Thymus (tissue), 11 donors: ENCODE measurements around the gene COL6A3. TPM values are rescaled to one million over a fixed set of nuclear protein-coding genes. Genes with fewer than 3 reads are reported as not detected.

Experiments used
- DNase-seq, 9 donors: peaks; one replicate each; pipeline ENCODE4 v3.0.0-alpha.2; 2013; ENCODE audit warnings: low spot score in 9 of 9, low read depth in 6 of 9, missing footprints in 1 of 9
- H3K27ac ChIP-seq, 2 donors: one replicate each; pipeline ENCODE4 v1.5.1; 2013; ENCODE audit warnings: control low read depth in 1 of 2, low read depth in 1 of 2, low read length in 1 of 2, mild to moderate bottlenecking in 1 of 2, moderate library complexity in 1 of 2
- H3K27me3 ChIP-seq, 2 donors: one replicate each; pipeline ENCODE4 v1.5.1; 2013; ENCODE audit warnings: low read length in 1 of 2; ENCODE audit not compliant: control insufficient read depth in 2 of 2, insufficient read depth in 1 of 2
- H3K36me3 ChIP-seq, 2 donors: one replicate each; pipeline ENCODE4 v1.5.1; 2013; ENCODE audit warnings: low read length in 1 of 2, mild to moderate bottlenecking in 1 of 2, moderate library complexity in 1 of 2; ENCODE audit not compliant: control insufficient read depth in 2 of 2, insufficient read depth in 2 of 2
- H3K4me1 ChIP-seq, 2 donors: one replicate each; pipeline ENCODE4 v1.5.1; 2013; ENCODE audit warnings: low read length in 2 of 2; ENCODE audit not compliant: control insufficient read depth in 2 of 2, insufficient read depth in 2 of 2
- H3K4me3 ChIP-seq, 2 donors: one replicate each; pipeline ENCODE4 v1.5.1; 2013; ENCODE audit warnings: low read length in 2 of 2, control low read depth in 1 of 2, mild to moderate bottlenecking in 1 of 2
- H3K9me3 ChIP-seq, 2 donors: one replicate each; pipeline ENCODE4 v1.5.1; 2013; ENCODE audit warnings: low read length in 1 of 2, mild to moderate bottlenecking in 1 of 2; ENCODE audit not compliant: control insufficient read depth in 2 of 2, insufficient read depth in 1 of 2
- WGBS: extraction: QIAGEN DNeasy Blood & Tissue Kit; methylation state at CpG from one replicate; pipeline ENCODE4 v1.1.7; 2013; 5-methylcytosine and 5-hydroxymethylcytosine counted together
- polyA plus RNA-seq: library from polyadenylated mRNA; stranded (reverse); fragments of 200-250 nt; gene quantifications from one replicate; pipeline ENCODE4 v1.2.3, GENCODE V29; 2013
- total RNA-seq: library from RNA; stranded (reverse); fragments of 120-200 nt; gene quantifications from one replicate; pipeline ENCODE4 v1.2.4, GENCODE V29; 2013
- donor health status: healthy.

COL6A3 gene
- total and polyA plus RNA-seq, 2 donors: 28.8 to 36.2 TPM

GRCh38 chr2:237296756-237297155 is 117.2 kb downstream of the COL6A3 start:
- WGBS: 92% methylated on average over 2 of the region's 2 CpGs
- Histone ChIP-seq H3K9me3 (no peaks in the 10 kb centered on the region), H3K4me3 (no peak overlapping the region), H3K36me3 (no peaks in the 10 kb centered on the region), H3K4me1 (peaks cover 0 to 3% of the 10 kb centered on the region in 2 donors), H3K27ac (no peak overlapping the region), H3K27me3 (peaks cover 0 to 11% of the 10 kb centered on the region in 2 donors)
- no peak for DNase-seq

GRCh38 chr2:237295889-237296480 is 118.0 kb downstream of the COL6A3 start:
- H3K4me1 ChIP-seq: peaks cover 0 to 2% of the 10 kb centered on the region in 2 donors
- peaks cover 0 to 17% of the 10 kb centered on the region in 2 donors for H3K27me3 ChIP-seq
- no peaks in the 10 kb centered on the region for H3K9me3 ChIP-seq
- H3K4me3 ChIP-seq: no peak overlapping the region
- no peak for DNase-seq
- WGBS: 99% methylated on average over 10 of the region's 10 CpGs
- no peaks in the 10 kb centered on the region for H3K36me3 ChIP-seq
- H3K27ac ChIP-seq: no peak overlapping the region

- Histone ChIP-seq H3K27ac (no peak overlapping the region), H3K4me1 (no peaks in the 10 kb centered on the region), H3K36me3 (no peaks in the 10 kb centered on the region), H3K9me3 (no peaks in the 10 kb centered on the region), H3K27me3 (peaks cover 4 to 26% of the 10 kb centered on the region in 2 donors), H3K4me3 (no peak overlapping the region)
- DNase-seq: no peak
- WGBS: 97% methylated on average over 1 of the region's 1 CpG
Measured at GRCh38 chr2:237294460-237294859, 119.5 kb downstream of the COL6A3 start.

- no peaks in the 10 kb centered on the region for H3K9me3 ChIP-seq
- H3K36me3 ChIP-seq: no peaks in the 10 kb centered on the region
- no peak for DNase-seq
- WGBS: 93% methylated on average over 1 of the region's 1 CpG
- H3K27ac ChIP-seq: no peak overlapping the region
- H3K27me3 ChIP-seq: peaks cover 6 to 26% of the 10 kb centered on the region in 2 donors
- H3K4me1 ChIP-seq: no peaks in the 10 kb centered on the region
- no peak overlapping the region for H3K4me3 ChIP-seq
Measured at GRCh38 chr2:237293978-237294377, 120.0 kb downstream of the COL6A3 start.

GRCh38 chr2:237291138-237291792 is 122.7 kb downstream of the COL6A3 start:
- H3K9me3 ChIP-seq: no peaks in the 10 kb centered on the region
- H3K27me3 ChIP-seq: peaks cover 7 to 26% of the 10 kb centered on the region in 2 donors
- no peak overlapping the region for H3K4me3 ChIP-seq
- H3K4me1 ChIP-seq: no peaks in the 10 kb centered on the region
- H3K36me3 ChIP-seq: no peaks in the 10 kb centered on the region
- peak overlapping the region; percentile 63 to 78 for H3K27ac ChIP-seq
- 1% methylated on average over 20 of the region's 20 CpGs for WGBS
- DNase-seq: peak in 5 of 9 donors; percentile 3 to 51 (median 20)

- DNase-seq: no peak
- no peak overlapping the region for H3K4me3 ChIP-seq
- 75% methylated on average over 12 of the region's 12 CpGs for WGBS
- H3K9me3 ChIP-seq: no peaks in the 10 kb centered on the region
- H3K27me3 ChIP-seq: peaks cover 7 to 26% of the 10 kb centered on the region in 2 donors
- no peaks in the 10 kb centered on the region for H3K36me3 ChIP-seq
- no peak overlapping the region for H3K27ac ChIP-seq
- H3K4me1 ChIP-seq: no peaks in the 10 kb centered on the region
Measured at GRCh38 chr2:237290261-237290660, 123.7 kb downstream of the COL6A3 start.

GRCh38 chr2:237289139-237289538 is 124.8 kb downstream of the COL6A3 start:
- DNase-seq: no peak
- Histone ChIP-seq H3K4me1 (no peaks in the 10 kb centered on the region), H3K36me3 (no peaks in the 10 kb centered on the region), H3K27ac (peak overlapping the region in 1 of 2 donors; percentile 9), H3K27me3 (peaks cover 7 to 26% of the 10 kb centered on the region in 2 donors), H3K9me3 (no peaks in the 10 kb centered on the region), H3K4me3 (no peak overlapping the region)
- 92% methylated on average over 7 of the region's 7 CpGs for WGBS

- WGBS: 94% methylated on average over 1 of the region's 1 CpG
- Histone ChIP-seq H3K36me3 (no peaks in the 10 kb centered on the region), H3K4me1 (no peaks in the 10 kb centered on the region), H3K27me3 (peaks cover 7 to 23% of the 10 kb centered on the region in 2 donors), H3K9me3 (no peaks in the 10 kb centered on the region), H3K27ac (no peak overlapping the region), H3K4me3 (no peak overlapping the region)
- no peak for DNase-seq
Measured at GRCh38 chr2:237287872-237288271, 126.1 kb downstream of the COL6A3 start.

GRCh38 chr2:237283131-237283928 is 130.6 kb downstream of the COL6A3 start:
- WGBS: 93% methylated on average over 4 of the region's 4 CpGs

More at GRCh38 chr2:237283131-237283928, 130.6 kb downstream of the COL6A3 start:
- no peaks in the 10 kb centered on the region for H3K4me1 ChIP-seq
- H3K4me3 ChIP-seq: no peak overlapping the region
- H3K27ac ChIP-seq: no peak overlapping the region
- no peaks in the 10 kb centered on the region for H3K36me3 ChIP-seq
- no peak for DNase-seq
- no peaks in the 10 kb centered on the region for H3K27me3 ChIP-seq
- H3K9me3 ChIP-seq: no peaks in the 10 kb centered on the region
